NCI-H345 treated with DMSO at 0.1 percent for 48 hours (cell line): ENCODE data around the gene CYRIA.

Experiments
- DNase-seq: peaks from one replicate; lab custom pipeline; 2025; ENCODE audit not compliant: unreplicated experiment; lab: John Stamatoyannopoulos, UW

The CYRIA gene

DNA sequence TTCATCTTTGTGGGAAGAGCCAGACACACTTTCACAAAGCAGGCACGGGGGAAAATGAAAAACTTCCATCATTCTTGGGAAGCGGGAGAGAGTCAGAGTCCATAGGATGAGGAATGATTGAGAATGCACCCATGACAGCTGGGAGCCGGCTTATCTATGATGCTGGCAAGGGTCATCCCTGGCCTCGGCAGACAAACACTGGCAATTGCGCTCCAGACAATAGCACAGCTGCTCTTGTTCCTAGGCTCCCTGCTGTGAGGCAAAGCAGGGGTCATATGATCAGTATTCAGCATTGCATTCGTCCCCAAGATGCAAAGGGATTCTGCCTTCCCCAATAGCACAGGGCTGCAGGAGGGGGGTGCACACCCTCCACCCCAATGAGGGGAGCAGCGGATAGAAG, 33.0 kb downstream of the CYRIA start:
- no peak for DNase-seq

DNA sequence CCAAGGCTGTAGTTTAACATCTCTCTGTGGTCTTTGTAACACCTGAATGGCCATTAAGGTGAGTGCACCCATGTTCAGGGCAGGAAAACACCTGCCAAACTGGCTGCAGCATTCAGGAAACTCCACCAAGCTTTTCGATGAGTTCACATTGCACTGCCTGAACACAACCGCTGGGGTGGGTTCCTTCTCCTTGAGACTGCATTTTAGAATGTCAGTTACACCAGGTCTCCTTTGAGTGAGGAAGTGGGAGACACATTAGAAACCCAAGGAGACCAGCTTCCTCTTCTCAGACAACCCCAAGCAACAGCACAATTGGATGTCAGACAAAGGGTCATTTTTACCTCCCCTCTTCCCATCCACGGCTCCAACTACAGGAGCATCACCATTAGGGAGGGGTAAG, 35.2 kb downstream of the CYRIA start:
- no peak for DNase-seq

DNA sequence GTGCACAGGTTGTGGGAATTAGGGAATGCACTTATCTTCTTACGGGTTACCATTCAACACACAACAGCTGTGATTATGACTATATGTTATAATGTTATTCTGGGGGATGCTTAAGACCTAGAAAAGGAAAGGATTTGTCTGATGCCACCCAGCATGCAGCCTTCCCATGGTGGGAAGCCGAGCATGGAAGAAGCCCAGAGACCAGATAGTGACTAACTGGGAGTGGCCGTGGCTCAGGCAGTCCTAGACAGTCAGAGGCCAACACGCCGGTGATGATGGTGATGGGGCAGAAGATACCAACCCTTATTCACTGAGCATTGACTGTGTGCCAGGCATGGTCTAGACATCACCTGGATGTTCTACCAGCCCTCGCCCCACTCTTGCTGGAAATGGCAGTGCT, 35.9 kb downstream of the CYRIA start:
- no peak for DNase-seq

DNA sequence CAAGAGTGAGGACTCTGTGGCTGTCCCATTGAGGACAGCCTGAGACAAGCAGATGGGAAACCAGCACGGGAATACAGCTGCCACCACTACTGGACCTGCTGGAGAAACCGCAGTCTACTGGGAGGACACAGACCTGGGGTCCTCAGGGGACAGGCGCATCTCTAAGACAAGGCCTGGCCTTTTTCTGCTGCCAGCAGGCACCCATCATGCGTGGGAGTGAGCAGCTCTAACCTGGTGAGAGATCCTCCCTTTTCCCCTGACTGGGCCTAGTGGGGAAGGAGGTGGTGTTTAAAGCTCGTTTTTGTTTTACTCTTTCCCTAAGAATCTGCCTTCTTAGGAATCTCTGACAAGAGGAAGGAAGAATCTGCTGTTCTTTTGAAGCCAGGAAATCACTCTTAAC, 36.6 kb downstream of the CYRIA start:
- no peak for DNase-seq

DNA sequence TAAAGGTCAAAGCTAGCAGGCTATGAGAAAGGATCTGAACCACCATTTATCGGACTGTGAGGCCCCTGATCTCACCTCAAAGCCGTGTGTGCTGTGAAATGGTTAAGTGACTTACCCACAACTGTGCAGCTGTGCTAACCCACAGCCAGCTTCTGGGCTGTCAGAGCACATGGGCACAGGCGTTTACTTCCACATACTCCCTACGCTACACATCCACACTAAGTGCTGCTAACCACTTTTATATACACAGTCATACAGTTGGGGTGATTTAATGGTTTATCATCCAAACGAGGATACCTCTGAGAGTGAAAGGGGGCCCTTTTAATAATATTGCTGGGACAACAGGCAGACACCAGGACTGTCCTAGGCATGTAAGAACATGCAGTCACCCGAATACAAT, 37.3 kb downstream of the CYRIA start:
- DNase-seq, result no peak

DNA sequence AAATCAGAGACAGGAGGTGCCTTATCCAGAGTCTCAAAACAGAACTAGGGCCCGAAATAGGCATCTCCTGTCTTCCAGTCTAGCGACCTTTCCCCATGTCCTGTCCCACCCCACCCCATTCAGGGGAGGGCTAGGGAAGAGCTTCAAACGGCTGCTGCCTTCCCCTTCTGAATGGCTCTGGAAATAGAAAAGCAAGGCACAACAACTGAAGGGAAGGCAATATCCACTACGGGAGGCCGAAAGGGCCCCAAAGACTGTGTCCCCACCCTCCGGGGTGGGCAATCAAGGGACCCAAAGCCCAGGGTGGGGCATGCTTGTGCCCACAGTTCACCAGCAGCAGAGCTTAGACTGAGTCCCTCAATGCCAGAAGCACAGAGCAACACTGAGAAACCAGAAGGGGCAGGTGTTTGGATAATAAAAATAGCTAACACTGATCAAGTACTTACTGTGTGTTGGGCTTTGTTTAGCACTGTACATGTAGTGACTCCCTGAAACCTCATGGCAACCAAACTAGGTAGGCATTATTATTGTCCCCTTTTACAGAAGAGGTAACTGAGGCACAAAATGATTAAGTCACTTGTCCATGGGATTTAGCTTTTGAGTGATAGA, 38.5 kb downstream of the CYRIA start:
- no peak for DNase-seq

DNA sequence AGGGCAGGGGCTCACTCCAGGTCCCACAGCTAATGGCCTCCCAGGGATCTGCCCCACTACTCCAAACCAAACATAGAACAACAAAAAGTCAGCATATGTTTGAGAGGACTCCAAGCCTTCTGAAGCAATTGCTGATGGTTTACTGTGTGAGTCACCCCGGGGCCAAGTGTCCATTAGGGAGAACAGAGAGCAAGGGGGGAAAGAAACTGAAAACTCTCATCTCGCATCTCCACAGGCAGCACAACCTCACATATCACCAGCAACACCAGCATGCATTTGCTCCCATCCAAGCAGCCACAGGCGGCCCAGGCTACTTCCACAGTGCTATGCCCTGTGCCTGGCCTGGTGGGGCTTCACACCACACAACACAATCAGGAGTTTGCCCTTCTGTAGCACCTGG, 39.1 kb downstream of the CYRIA start:
- no peak for DNase-seq

DNA sequence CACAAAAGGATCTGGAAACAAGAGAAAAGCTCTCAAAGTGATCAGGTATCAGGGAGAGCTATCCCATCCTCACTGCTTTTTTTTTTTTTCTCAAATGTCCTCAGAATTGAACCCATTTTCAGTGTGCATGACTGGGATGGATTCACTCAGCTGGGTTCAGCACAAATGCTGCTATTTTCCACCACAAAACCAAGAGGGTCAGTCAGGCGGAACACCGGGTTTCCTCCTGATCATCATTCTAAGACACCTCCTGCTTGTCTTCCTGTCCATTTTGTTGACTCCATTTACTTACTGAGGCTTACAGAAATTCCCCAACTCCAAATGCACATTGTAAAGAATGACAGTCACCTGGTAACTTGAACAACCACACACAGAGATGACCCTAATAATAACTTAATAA, 39.9 kb downstream of the CYRIA start:
- DNase-seq, result no peak

DNA sequence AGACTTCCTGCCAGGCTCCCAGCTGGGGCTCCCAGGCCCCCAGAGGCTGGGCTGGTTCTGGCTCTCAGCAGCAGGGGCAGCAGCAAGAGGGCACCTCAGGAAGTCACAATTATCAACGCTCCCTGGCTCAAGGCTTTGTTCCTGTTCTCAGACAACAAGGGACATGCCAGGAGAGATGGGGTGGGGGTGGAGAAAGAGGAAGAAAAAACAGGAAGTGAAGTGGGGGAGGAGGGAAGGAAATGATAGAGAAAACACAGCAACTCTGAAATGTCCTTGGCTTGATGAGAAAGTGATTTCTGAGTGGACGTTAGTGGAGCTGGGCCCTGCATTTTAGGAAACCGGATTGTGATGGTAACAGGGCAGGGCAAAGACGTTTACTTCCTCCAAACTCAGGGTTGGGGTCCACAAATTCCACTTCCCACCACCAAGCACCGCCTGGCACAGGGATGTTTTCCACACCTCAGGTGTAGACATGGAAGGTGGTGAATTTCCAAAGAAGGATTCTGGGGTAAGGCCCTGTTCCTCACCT, 40.4 kb downstream of the CYRIA start:
- DNase-seq, result no peak

DNA sequence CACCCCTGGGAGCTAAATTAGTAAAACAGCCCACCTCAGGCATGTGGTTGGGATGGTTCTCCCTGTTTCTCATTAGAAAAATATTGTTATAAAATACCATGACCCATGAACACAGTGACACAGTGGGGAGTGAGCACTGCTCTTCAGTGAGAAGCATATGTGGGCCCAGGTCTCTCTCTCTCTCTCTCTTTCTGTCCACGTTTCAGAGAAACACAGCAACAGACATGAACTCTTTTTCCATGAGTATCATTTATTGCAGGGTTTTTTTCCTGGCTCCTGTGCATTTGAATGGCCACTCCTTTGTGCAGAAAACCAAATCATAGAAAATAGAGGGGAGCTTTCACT, 41.2 kb downstream of the CYRIA start:
- no peak for DNase-seq

DNA sequence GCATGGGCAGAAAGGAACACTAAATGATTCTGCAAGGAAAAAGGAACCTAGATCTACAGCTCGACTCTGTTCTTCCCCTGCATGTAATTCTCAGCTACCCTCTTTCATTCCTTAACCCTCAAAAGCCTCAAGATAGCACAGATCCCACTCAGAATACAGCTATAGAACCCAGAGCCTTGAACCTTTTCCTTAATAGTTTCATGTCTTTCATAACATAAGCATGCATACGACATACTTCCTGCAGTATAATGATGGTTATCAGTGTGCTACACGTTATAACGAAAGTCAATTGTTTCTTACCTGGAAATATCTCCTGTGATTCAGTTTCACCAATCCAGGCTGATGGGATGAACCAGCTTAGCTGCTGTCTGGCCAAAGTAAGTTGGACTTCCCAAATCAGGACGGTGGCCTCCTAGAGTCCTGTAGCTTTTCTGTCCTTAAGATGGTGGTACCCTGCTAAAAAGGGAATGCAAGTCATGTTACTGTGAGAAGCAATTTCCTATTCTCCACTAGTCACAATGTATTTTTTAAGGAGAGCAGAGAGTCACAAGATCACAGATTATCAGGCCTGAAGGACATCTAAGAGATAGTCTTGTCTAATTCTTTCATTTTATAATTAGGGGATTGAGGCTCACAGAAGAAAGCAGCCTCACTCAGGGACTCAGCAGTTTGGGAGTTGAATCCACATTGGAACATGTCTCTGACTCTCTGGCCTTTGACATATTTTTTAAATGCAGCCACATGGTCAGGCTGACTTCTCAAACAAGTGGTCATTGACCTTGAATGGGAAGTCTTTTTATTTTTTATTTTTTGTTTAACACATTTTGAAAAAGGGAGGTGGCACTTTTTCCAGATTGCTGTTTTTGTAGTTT, 41.8 kb downstream of the CYRIA start:
- no peak for DNase-seq

DNA sequence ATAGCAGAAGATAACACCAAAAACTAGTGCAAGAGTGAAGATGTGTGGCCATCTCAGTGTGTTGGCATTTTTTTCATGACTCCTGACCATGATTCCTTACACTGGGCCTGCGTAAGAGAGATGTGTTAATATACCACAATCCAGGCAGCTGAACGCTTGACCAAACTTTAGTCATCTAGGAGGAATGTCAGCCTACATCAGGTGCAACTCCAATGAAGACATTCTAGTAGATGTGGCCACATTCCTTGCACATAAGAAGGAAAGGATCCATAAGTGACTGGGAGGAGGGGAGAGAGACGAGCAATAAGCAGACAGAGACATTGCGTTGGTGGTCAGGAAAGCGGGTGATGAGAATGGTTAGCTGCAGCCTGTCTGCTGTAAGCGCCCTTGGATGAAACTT, 42.6 kb downstream of the CYRIA start:
- DNase-seq, result no peak

DNA sequence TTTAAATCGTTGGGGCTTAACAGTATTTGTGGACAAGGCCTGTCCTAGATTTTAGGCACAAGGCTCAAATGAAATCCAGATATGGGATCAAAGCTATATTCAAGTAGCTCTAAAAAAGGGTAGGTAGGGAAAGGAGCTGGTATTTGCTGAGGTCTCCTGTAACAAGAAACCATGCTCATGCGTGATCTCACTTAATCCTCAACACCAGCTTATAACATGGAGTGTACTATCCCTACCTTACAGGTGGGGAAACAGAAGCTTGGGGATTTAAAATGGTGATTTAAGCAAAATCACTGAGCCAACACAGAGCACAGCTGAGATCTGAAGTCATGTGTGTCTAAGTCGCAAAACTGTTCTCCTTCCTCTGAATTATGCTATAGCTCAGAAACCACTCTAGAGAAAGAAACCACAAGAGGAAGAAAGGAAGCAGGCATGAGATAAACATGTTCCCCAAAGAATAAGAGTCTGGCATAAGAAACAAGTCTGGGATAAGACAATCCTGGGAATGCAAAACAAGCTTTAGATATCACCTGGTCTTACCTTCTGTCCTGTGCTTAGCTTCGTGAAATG, 43.1 kb downstream of the CYRIA start:
- DNase-seq, result no peak

DNA sequence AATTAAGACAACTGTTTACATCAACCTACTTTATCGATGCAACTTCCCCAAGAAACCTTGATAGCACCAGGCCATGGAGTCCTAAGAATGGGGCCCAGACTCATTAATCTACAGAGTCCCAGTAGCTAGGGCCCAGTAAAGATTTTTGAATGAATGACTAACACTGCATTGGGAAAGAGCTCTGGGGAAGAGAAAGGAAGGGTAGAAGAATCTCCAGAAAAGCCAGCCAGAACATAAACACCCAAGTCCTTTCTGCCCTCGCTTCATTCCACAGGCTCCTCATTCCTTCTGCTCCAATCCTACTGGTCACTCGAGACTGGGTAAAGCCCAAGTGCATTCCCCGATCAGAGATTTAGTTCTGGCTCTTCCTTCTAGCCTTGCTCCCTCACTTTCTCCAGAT, 44.3 kb downstream of the CYRIA start:
- DNase-seq, result no peak

DNA sequence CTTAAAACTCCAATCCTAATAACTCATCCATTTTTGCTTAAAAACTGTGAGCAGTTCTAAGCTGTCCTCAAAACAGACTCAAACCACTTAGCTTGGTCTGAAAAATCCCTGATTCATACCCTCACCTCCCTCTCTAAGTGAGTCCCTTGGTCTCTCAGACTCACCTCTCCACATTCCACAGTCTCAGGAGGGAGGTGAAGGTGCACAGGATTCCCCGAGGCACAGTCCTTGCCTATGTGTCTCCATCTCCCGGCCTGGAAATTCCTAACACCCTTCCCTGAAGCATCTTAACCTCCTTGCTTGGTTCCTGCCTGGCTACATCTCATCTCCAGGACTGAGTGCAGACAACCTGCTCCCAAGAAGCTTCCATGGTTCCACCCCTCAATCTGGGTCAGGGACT, 45.0 kb downstream of the CYRIA start:
- DNase-seq, result no peak

DNA sequence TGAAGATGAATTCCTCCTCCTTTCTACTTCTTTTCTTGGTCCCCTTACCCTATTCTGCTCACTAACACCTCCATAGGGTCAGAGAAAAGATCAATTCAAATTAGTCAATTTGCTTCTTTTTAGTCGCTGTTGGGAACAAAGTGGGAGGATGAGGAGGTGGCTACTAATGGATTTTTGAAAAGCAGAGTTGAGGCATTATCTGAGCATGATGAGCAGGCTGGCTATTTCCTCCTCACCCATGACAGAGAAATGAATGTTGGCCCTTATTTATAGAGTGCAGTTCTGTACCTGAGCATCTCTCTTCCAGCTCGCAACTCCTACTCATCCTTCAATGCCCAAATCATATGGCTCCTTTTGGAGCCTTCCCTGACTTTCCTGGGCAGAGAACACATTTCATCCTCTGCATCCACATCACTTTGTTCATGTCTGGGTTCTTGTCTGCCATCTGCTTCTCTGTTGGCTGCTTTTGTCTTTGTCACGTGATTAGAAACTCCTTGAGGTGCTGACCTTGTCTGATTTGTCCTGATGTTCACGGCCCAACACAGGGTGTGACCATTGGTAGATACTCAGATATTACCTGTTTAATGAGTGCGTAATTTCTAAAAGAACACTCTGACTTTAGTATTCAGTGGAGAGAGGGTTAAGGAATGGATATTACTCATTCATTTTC, 45.9 kb downstream of the CYRIA start:
- DNase-seq, result no peak

DNA sequence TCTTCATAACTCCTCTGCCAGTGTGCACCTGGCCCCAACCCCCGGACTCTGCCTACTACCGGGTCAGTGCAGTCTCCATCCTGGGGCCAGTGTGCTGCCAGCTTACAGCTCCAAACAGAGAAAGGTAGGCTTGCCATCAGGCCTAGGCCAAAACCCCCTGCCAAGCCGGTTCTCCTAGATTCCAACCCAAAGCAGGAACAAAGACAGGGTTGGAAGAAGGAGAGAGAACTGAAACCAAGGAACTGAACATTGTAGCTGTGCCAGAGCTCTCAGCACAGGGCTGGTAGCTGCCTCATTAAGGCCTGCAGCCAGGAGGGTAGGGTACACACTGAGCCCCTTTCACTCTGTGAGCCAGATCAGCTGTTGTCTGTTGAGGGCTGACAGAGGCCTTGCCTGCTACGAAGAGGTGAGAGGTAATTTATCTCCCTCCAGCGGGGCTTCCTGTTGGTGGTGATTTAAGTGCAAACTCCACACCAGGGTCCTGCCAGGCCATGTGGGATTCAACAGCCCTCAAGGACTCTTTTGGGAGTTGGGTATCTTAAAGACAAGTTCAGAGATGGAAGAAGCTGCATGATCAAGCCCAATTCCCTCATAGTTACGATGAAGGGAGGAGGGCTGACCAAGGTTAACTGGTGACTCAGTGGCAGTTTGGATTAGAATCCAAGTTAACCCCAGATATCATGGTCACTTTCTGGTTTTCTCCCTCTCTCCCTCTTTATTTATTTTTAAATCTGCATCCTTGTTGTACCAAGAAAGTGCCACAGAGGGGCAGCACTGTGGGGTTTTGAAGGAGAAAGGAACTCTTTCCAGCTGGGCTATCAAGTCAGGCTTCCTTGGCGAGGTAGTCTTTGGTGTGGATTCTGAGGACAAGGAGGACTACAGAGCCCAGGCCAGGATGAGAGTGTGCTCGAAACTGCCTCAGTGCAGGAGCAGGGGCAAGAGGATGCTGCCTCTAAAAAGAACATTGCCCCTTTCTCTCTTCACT, 48.1 kb downstream of the CYRIA start:
- no peak for DNase-seq
